H1 (cell line): ENCODE measurements around the gene GNB1. TPM values are rescaled to one million over a fixed set of nuclear protein-coding genes. Genes with fewer than 3 reads are reported as not detected.

Source experiments
- ASH2L ChIP-seq: fragments of 200-600, 300-600 bp; sonication (generic); IDR thresholded peaks from one replicate; pipeline ENCODE4 v1.7.1; 2017; ENCODE audit warnings: low read length
- ATF2 ChIP-seq: IDR thresholded peaks from 2 replicates; pipeline ENCODE4 v1.6.1; 2012; ENCODE audit warnings: low read length, inconsistent platforms
- CHD2 ChIP-seq: IDR thresholded peaks from 2 replicates; pipeline ENCODE4 v1.6.1; 2012; ENCODE audit warnings: low read length, improper control_type of control experiment
- CHD7 ChIP-seq: fragments of 300-600 bp; sonication (generic); IDR thresholded peaks from 2 replicates; pipeline ENCODE4 v1.7.1; 2012; ENCODE audit warnings: low read length, moderate library complexity, mild to moderate bottlenecking, inconsistent platforms; ENCODE audit not compliant: insufficient replicate concordance
- FOSL1 ChIP-seq: IDR thresholded peaks from 2 replicates; pipeline ENCODE4 v1.6.1; 2011; ENCODE audit warnings: mild to moderate bottlenecking, low read depth, low read length, moderate library complexity; ENCODE audit not compliant: insufficient read depth
- PHF8 ChIP-seq: fragments of 200-600 bp; sonication (generic); conservative IDR thresholded peaks from 2 replicates; pipeline ENCODE4 v1.7.1; 2012; ENCODE audit warnings: low read depth, mild to moderate bottlenecking, inconsistent platforms, low read length, moderate library complexity
- POU5F1 ChIP-seq: IDR thresholded peaks from 2 replicates; pipeline ENCODE4 v1.6.1; 2011; ENCODE audit warnings: low read depth, mild to moderate bottlenecking, low read length, moderate library complexity
- TCF12 ChIP-seq: IDR thresholded peaks from 2 replicates; pipeline ENCODE4 v1.6.1; 2011; ENCODE audit warnings: low read depth, mild to moderate bottlenecking, low read length
- TEAD4 ChIP-seq: IDR thresholded peaks from 2 replicates; pipeline ENCODE4 v1.6.1; 2012; ENCODE audit warnings: low read depth, low read length, inconsistent platforms, mixed read lengths
- polyA plus RNA-seq, 7 experiments: library from polyadenylated mRNA; depleted of rRNA in 3 of 7; stranded (reverse) in 5 of 7; unstranded in 2 of 7; fragments of >200 nt in 5 of 7; fragments of 200-250 nt in 2 of 7; gene quantifications; 1 replicate in 5 of 7; 2 replicates in 1 of 7; 4 replicates in 1 of 7; pipeline versions ENCODE4 v1.2.1 to v1.2.3, GENCODE V29; 2011 to 2013; ENCODE audit warnings: missing spikeins in 2 of 7, mixed read lengths in 2 of 7
- total RNA-seq: library from RNA; stranded (reverse); fragmentation: NEBNext Ultra II Directional; extraction: Animal tissue kit (Norgen Biotek cat#: 25700); gene quantifications from 2 replicates; pipeline ENCODE4 v1.2.1, GENCODE V29; 2021
- TF ChIP-seq, protein P1 (sequence below): IDR thresholded peaks from 2 replicates; pipeline ENCODE4 v1.6.1; 2012; ENCODE audit warnings: inconsistent platforms

The GNB1 gene
- total and polyA plus RNA-seq, 2 of the 8 experiments (the other 6 are each of a cell fraction or from before 2014, with no cell fraction given), result 343 to 382 TPM

- TF ChIP-seq CHD7 (no peak), ATF2 (no peak), ASH2L (no peak), PHF8 (no peak), CHD2 (no peak), TCF12 (no peak), POU5F1 (no peak), FOSL1 (no peak), TEAD4 (no peak)
- TF ChIP-seq, protein P1, sequence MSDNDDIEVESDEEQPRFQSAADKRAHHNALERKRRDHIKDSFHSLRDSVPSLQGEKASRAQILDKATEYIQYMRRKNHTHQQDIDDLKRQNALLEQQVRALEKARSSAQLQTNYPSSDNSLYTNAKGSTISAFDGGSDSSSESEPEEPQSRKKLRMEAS, result no peak
These were observed 65.7 kb downstream of the GNB1 start (continued) for GRCh38 chr1:1825217-1825616.
